ENCODE results near the gene DNAJC24. TPM values are rescaled to one million over a fixed set of nuclear protein-coding genes. Genes with fewer than 3 reads are reported as not detected.
A peak's percentile ranks its signal among the peaks of the same experiment; 100 is the strongest.

Gene DNAJC24
- total and polyA plus RNA-seq, 10 of the 15 experiments (the other 5 are each of a cell fraction or from before 2014, with no cell fraction given): 10.0 to 25.4 (median 13.8) TPM

DNA sequence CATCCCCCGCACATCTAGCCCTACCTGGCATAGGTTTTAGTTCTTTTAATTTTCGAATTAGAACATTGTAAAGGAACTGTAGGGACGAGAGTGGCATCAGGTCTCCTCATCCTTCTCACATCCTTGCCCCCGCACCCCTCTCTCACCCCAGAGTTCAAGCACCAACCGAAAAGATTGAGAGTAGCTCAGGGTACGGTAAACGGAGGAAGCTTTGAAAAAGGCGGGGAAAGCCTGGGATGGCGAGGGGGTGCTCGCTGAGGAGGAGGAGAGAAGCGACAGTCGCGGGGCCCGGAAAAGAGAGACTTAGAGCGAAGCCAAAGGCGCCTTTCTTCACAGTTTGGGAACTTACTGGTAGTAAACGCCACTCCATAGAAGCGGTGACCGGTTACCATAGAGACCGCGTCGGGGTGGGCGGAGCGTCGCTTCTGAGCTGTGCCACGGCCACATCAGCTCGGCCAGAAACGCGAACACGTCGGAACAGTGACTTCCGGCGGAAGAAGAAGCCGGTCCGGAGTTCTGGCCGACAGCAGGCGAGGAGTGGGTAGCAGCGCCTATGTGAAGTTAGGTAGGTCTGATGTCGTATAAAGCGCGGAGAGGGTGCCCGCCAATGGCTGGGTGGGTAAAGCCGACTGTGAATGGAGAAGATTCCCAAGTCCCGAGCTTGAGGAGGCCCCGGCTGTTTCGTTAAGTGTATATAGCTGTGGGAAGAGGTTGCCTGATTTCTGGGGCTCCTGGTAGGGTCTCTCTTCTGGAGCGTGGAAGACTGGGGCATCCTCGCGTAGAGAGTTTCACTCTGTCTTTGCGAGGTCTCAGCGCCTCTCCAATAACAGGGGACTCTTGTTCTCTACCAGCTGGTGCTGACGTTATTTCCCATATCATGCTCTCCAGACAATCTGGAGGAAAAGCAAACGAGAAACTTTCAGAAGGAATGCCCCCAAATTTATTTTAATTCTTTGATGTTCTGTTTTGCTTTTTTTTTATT lies at the start of gene DNAJC24, which contains the start of gene DCDC1 (continued):
- TF ChIP-seq STAT3 (IDR thresholded peaks at IDR 0.05; ENCODE audit: low read depth, low read length) (no peak), NRF1 (conservative IDR thresholded peaks at IDR 0.05; ENCODE audit: low read depth, low read length) (no peak), IKZF2 (IDR thresholded peaks at IDR 0.05) (no peak; a peak in 1 of 4 replicates), PAX8 (IDR thresholded peaks at IDR 0.05) (no peak), MYB (IDR thresholded peaks at IDR 0.05; ENCODE audit: borderline replicate concordance, low read depth, low read length) (no peak), SMC3 (IDR thresholded peaks at IDR 0.05; ENCODE audit: borderline replicate concordance, low read length) (no peak), SPI1 (IDR thresholded peaks at IDR 0.05; ENCODE audit: borderline replicate concordance, insufficient read depth, low read depth, low read length) (no peak), CREB1 (IDR thresholded peaks at IDR 0.05; ENCODE audit: low read depth) (peak; percentile 90), ZBED1 (IDR thresholded peaks at IDR 0.05; ENCODE audit: borderline replicate concordance) (no peak), POU2F2 (IDR thresholded peaks at IDR 0.05; ENCODE audit: borderline replicate concordance, low read depth, low read length) (peak; percentile 87), POLR2AphosphoS5 (IDR thresholded peaks at IDR 0.05; ENCODE audit: low read length) (peak; percentile 87), CHD4 (IDR thresholded peaks at IDR 0.05) (no peak), EZH2 (IDR thresholded peaks at IDR 0.05; ENCODE audit: borderline replicate concordance, control insufficient read depth, low read depth, low read length) (no peak), TARDBP (IDR thresholded peaks at IDR 0.05; ENCODE audit: borderline replicate concordance) (no peak), ASH2L (IDR thresholded peaks at IDR 0.05; ENCODE audit: borderline replicate concordance, low read depth) (no peak), SMAD1 (IDR thresholded peaks at IDR 0.05; ENCODE audit: low read depth, partially characterized antibody) (no peak), KAT2A (conservative IDR thresholded peaks at IDR 0.05; ENCODE audit: control insufficient read depth, low read depth, low read length) (no peak), MTA3 (IDR thresholded peaks at IDR 0.05; ENCODE audit: borderline replicate concordance, low read length) (no peak), SIX5 (IDR thresholded peaks at IDR 0.05; ENCODE audit: low read depth, low read length, severe bottlenecking) (peak; percentile 68), IKZF1 (conservative IDR thresholded peaks at IDR 0.05) (peak; percentile 72)
- TF ChIP-seq, protein P1, sequence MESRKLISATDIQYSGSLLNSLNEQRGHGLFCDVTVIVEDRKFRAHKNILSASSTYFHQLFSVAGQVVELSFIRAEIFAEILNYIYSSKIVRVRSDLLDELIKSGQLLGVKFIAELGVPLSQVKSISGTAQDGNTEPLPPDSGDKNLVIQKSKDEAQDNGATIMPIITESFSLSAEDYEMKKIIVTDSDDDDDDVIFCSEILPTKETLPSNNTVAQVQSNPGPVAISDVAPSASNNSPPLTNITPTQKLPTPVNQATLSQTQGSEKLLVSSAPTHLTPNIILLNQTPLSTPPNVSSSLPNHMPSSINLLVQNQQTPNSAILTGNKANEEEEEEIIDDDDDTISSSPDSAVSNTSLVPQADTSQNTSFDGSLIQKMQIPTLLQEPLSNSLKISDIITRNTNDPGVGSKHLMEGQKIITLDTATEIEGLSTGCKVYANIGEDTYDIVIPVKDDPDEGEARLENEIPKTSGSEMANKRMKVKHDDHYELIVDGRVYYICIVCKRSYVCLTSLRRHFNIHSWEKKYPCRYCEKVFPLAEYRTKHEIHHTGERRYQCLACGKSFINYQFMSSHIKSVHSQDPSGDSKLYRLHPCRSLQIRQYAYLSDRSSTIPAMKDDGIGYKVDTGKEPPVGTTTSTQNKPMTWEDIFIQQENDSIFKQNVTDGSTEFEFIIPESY (IDR thresholded peaks at IDR 0.05): no peak
- TF ChIP-seq, protein P2, sequence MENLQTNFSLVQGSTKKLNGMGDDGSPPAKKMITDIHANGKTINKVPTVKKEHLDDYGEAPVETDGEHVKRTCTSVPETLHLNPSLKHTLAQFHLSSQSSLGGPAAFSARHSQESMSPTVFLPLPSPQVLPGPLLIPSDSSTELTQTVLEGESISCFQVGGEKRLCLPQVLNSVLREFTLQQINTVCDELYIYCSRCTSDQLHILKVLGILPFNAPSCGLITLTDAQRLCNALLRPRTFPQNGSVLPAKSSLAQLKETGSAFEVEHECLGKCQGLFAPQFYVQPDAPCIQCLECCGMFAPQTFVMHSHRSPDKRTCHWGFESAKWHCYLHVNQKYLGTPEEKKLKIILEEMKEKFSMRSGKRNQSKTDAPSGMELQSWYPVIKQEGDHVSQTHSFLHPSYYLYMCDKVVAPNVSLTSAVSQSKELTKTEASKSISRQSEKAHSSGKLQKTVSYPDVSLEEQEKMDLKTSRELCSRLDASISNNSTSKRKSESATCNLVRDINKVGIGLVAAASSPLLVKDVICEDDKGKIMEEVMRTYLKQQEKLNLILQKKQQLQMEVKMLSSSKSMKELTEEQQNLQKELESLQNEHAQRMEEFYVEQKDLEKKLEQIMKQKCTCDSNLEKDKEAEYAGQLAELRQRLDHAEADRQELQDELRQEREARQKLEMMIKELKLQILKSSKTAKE (IDR thresholded peaks at IDR 0.05; ENCODE audit: low read depth, poor library complexity, severe bottlenecking): no peak
- TF ChIP-seq, protein P3, sequence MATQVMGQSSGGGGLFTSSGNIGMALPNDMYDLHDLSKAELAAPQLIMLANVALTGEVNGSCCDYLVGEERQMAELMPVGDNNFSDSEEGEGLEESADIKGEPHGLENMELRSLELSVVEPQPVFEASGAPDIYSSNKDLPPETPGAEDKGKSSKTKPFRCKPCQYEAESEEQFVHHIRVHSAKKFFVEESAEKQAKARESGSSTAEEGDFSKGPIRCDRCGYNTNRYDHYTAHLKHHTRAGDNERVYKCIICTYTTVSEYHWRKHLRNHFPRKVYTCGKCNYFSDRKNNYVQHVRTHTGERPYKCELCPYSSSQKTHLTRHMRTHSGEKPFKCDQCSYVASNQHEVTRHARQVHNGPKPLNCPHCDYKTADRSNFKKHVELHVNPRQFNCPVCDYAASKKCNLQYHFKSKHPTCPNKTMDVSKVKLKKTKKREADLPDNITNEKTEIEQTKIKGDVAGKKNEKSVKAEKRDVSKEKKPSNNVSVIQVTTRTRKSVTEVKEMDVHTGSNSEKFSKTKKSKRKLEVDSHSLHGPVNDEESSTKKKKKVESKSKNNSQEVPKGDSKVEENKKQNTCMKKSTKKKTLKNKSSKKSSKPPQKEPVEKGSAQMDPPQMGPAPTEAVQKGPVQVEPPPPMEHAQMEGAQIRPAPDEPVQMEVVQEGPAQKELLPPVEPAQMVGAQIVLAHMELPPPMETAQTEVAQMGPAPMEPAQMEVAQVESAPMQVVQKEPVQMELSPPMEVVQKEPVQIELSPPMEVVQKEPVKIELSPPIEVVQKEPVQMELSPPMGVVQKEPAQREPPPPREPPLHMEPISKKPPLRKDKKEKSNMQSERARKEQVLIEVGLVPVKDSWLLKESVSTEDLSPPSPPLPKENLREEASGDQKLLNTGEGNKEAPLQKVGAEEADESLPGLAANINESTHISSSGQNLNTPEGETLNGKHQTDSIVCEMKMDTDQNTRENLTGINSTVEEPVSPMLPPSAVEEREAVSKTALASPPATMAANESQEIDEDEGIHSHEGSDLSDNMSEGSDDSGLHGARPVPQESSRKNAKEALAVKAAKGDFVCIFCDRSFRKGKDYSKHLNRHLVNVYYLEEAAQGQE (IDR thresholded peaks at IDR 0.05; ENCODE audit: low read depth, low read length): no peak

Measured in GM12878 (cell line).